HEK293 (cell line): ENCODE results near the gene ARHGEF7.

ENCODE experiments used
- CTCF ChIA-PET: fragments of 350-600 bp; formaldehyde crosslinking; extraction: SDS; loops from one replicate; lab custom pipeline; 2021; ENCODE audit warnings: antibody characterized with exemption; lab: Yijun Ruan, JAX
- POLR2A ChIA-PET: fragments of 300-600 bp; formaldehyde crosslinking; extraction: SDS; loops from one replicate; lab custom pipeline; 2020; ENCODE audit warnings: antibody characterized with exemption, inconsistent platforms; lab: Yijun Ruan, JAX
- H3K27ac ChIP-seq: fragments of 200-500 bp; sonication (Bioruptor generic); 2 replicates; pipeline ENCODE4 v1.5.1; 2014; ENCODE audit warnings: low read depth, low read length, control low read depth, inconsistent platforms; ENCODE audit errors: extremely low read depth
- H3K36me3 ChIP-seq, 2 experiments: fragments of 200-500 bp in 1 of 2; sonication (Bioruptor generic) in 1 of 2; 1 replicate in 1 of 2; 2 replicates in 1 of 2; pipeline ENCODE4 v1.5.1; 2014 to 2017; ENCODE audit warnings: inconsistent platforms in 2 of 2, low read length in 2 of 2; ENCODE audit not compliant: control insufficient read depth in 2 of 2, insufficient read depth in 1 of 2
- H3K4me1 ChIP-seq: fragments of 200-500 bp; sonication (Bioruptor generic); 2 replicates; pipeline ENCODE4 v1.5.1; 2014; ENCODE audit warnings: mild to moderate bottlenecking, low read length, inconsistent platforms; ENCODE audit not compliant: control insufficient read depth, insufficient read depth
- H3K4me3 ChIP-seq: 2 replicates; pipeline ENCODE4 v1.5.1; 2011; ENCODE audit warnings: low read depth, mild to moderate bottlenecking, control low read depth, low read length, moderate library complexity
- H3K9me3 ChIP-seq: fragments of 200-500 bp; sonication (Bioruptor generic); 2 replicates; pipeline ENCODE4 v1.5.1; 2014; ENCODE audit warnings: low read depth, low read length, inconsistent platforms; ENCODE audit not compliant: control insufficient read depth, insufficient read depth
- BCL11A ChIP-seq: fragments of 450-650 bp; formaldehyde crosslinking; IDR thresholded peaks from 2 replicates; pipeline ENCODE4 v1.5.1; 2016; ENCODE audit warnings: low read depth, missing biosample characterization, missing genetic modification characterization
- KLF9 ChIP-seq: fragments of 450-650 bp; formaldehyde crosslinking; IDR thresholded peaks from 2 replicates; pipeline ENCODE4 v1.5.1; 2016; ENCODE audit warnings: missing biosample characterization, missing genetic modification characterization, low read depth
- PRDM1 ChIP-seq: fragments of 450-650 bp; formaldehyde crosslinking; IDR thresholded peaks from 2 replicates; pipeline ENCODE4; 2016; ENCODE audit warnings: missing biosample characterization, missing genetic modification characterization
- SCRT2 ChIP-seq: fragments of 450-650 bp; formaldehyde crosslinking; IDR thresholded peaks from 2 replicates; pipeline ENCODE4 v1.5.1; 2016; ENCODE audit warnings: missing biosample characterization, missing genetic modification characterization
- ZBTB20 ChIP-seq: fragments of 450-650 bp; formaldehyde crosslinking; IDR thresholded peaks from 2 replicates; pipeline ENCODE4 v1.5.1; 2016; ENCODE audit warnings: missing biosample characterization, missing genetic modification characterization
- ZBTB8A ChIP-seq: fragments of 450-650 bp; formaldehyde crosslinking; IDR thresholded peaks from 2 replicates; pipeline ENCODE4 v1.5.1; 2016; ENCODE audit warnings: missing biosample characterization, missing genetic modification characterization
- ZNF148 ChIP-seq: fragments of 450-650 bp; formaldehyde crosslinking; IDR thresholded peaks from 2 replicates; pipeline ENCODE4 v1.5.0; 2017; ENCODE audit warnings: missing biosample characterization, missing genetic modification characterization, borderline replicate concordance
- ZNF157 ChIP-seq: fragments of 450-650 bp; formaldehyde crosslinking; IDR thresholded peaks from 2 replicates; pipeline ENCODE4 v1.5.1; 2016; ENCODE audit warnings: missing biosample characterization, missing genetic modification characterization
- ZNF223 ChIP-seq: fragments of 450-650 bp; formaldehyde crosslinking; IDR thresholded peaks from 2 replicates; pipeline ENCODE4 v1.5.1; 2016; ENCODE audit warnings: missing biosample characterization, missing genetic modification characterization
- ZNF274 ChIP-seq, 2 experiments: fragments of 200-500 bp in 1 of 2; fragments of 450-650 bp in 1 of 2; sonication (Bioruptor generic) in 1 of 2; formaldehyde crosslinking in 1 of 2; IDR thresholded peaks; 2 replicates each; pipeline versions ENCODE4 v1.5.1 to v1.6.1; 2014 to 2016; ENCODE audit warnings: borderline replicate concordance in 1 of 2, inconsistent platforms in 1 of 2, low read length in 1 of 2, missing biosample characterization in 1 of 2, missing genetic modification characterization in 1 of 2
- ZNF501 ChIP-seq: fragments of 450-650 bp; formaldehyde crosslinking; IDR thresholded peaks from 2 replicates; pipeline ENCODE4 v1.5.1; 2016; ENCODE audit warnings: missing biosample characterization, missing genetic modification characterization
- ZNF561 ChIP-seq: fragments of 450-650 bp; IDR thresholded peaks from 2 replicates; pipeline ENCODE4 v1.5.1; 2018; ENCODE audit warnings: missing biosample characterization, missing genetic modification characterization, borderline replicate concordance
- ZNF596 ChIP-seq: fragments of 450-650 bp; IDR thresholded peaks from 2 replicates; pipeline ENCODE4 v1.5.0; 2018; ENCODE audit warnings: missing biosample characterization, mild to moderate bottlenecking, missing genetic modification characterization, moderate library complexity
- ZNF692 ChIP-seq: fragments of 450-650 bp; formaldehyde crosslinking; IDR thresholded peaks from 2 replicates; pipeline ENCODE4 v1.5.1; 2016; ENCODE audit warnings: missing biosample characterization, missing genetic modification characterization

The ARHGEF7 gene

GRCh38 chr13:111171112-111171511 is 56.0 kb downstream of the ARHGEF7 start:
- Histone ChIP-seq H3K4me1 (no peaks in the 10 kb centered on the region), H3K4me3 (no peak overlapping the region), H3K36me3 (peaks cover 0 to 11% of the 10 kb centered on the region in 2 experiments; a peak in 1 of 3 replicates), H3K27ac (no peak overlapping the region), H3K9me3 (no peaks in the 10 kb centered on the region)
- POLR2A ChIA-PET = no interaction called here
- TF ChIP-seq ZBTB20 = no peak
- 0 out of 2 replicates have a peak, but pooled peaks have one; percentile 9 for TF ChIP-seq PRDM1 (tag by site-specific recombination)
- CTCF ChIA-PET = interaction anchor here (0.8 kb wide), 1 partner anchor 10 kb away, joined by 3 read pairs; no protein-coding TSS in a partner anchor

GRCh38 chr13:111171629-111172028 is 56.5 kb downstream of the ARHGEF7 start:
- no peaks in the 10 kb centered on the region for H3K9me3 ChIP-seq
- H3K4me3 ChIP-seq = no peak overlapping the region
- no peaks in the 10 kb centered on the region for H3K4me1 ChIP-seq
- H3K36me3 ChIP-seq = peaks cover 0 to 11% of the 10 kb centered on the region in 2 experiments; a peak in 1 of 3 replicates
- H3K27ac ChIP-seq = no peak overlapping the region
- ChIA-PET CTCF (interaction anchor here (0.8 kb wide), 1 partner anchor 10 kb away, joined by 3 read pairs; no protein-coding TSS in a partner anchor), POLR2A (no interaction called here)
- TF ChIP-seq ZNF596 (tag by site-specific recombination) (no peak), ZNF501 (no peak), ZBTB8A (tag by site-specific recombination) (no peak), ZNF223 (tag by site-specific recombination) (no peak), BCL11A (tag by site-specific recombination) (no peak), ZNF692 (tag by site-specific recombination) (no peak), ZNF157 (no peak), ZNF148 (tag by site-specific recombination) (no peak), KLF9 (tag by site-specific recombination) (no peak), ZNF274 (IDR thresholded peaks at IDR 0.05; ENCODE audit: low read length) (no peak), ZNF274 (tag by site-specific recombination; IDR thresholded peaks at IDR 0.05; ENCODE audit: borderline replicate concordance) (no peak)

- Histone ChIP-seq H3K4me3 (no peak overlapping the region), H3K36me3 (peaks cover 0 to 4% of the 10 kb centered on the region in 2 experiments; a peak in 1 of 3 replicates), H3K27ac (no peak overlapping the region), H3K9me3 (no peaks in the 10 kb centered on the region), H3K4me1 (no peaks in the 10 kb centered on the region)
- peak; percentile 32; the same call in 1 of the 2 replicates for TF ChIP-seq SCRT2 (tag by site-specific recombination)
- no peak for TF ChIP-seq ZNF561 (tag by site-specific recombination)
- ChIA-PET POLR2A (no interaction called here), CTCF (interaction anchor here (0.5 kb wide), 1 partner anchor 10 kb away, joined by 3 read pairs; no protein-coding TSS in a partner anchor)
Measured at GRCh38 chr13:111174377-111175114, 59.4 kb downstream of the ARHGEF7 start.
